K562 (cell line): ENCODE data around the gene MGAT4C. TPM values are rescaled to one million over a fixed set of nuclear protein-coding genes. Genes with fewer than 3 reads are reported as not detected.

Source experiments
- ATAC-seq: fragments of 200-7000 bp; cut with Tn5 transposase; 3 replicates; pipeline ENCODE4 v1.9.1; 2020; ENCODE audit warnings: moderate library complexity
- BruUV-seq: library from RNA; stranded (reverse); fragments of 400-500 nt; replicated peaks from 2 replicates; lab custom pipeline; 2021; lab: Mats Ljungman, UMichigan
- CTCF ChIA-PET: fragments of 300-600 bp; formaldehyde crosslinking; extraction: SDS; loops from one replicate; lab custom pipeline; 2021; ENCODE audit warnings: low intra/inter-chr PET ratio; lab: Yijun Ruan, JAX
- POLR2A ChIA-PET: fragments of 300-600, 350-650 bp; sonication (Branson Sonifier 250); formaldehyde crosslinking; extraction: SDS; loops from one replicate; lab custom pipeline; 2021; ENCODE audit warnings: antibody characterized with exemption, inconsistent platforms; lab: Yijun Ruan, JAX
- DNase-seq, 4 experiments: peaks; one replicate each; pipeline versions ENCODE4 v3.0.0 to v3.0.0-alpha.2; 2011 to 2018; ENCODE audit warnings: low spot score in 3 of 4, mixed read lengths in 3 of 4; ENCODE audit errors: extremely low read depth in 1 of 4
- FAIRE-seq: peaks from 2 replicates; lab custom pipeline; 2011; peaks lifted over from hg19 to GRCh38; lab: Jason Lieb, UNC
- H2AFZ ChIP-seq: 2 replicates; pipeline ENCODE4 v1.6.0; 2011; ENCODE audit warnings: low read depth, low read length, control low read depth, inconsistent platforms
- H3K27ac ChIP-seq: fragments of 200-600 bp; 3 replicates; pipeline ENCODE4 v1.8.0; 2011; ENCODE audit warnings: low read depth, mild to moderate bottlenecking, control low read depth, inconsistent platforms, low read length, moderate library complexity, mixed read lengths; ENCODE audit errors: extremely low read depth
- H3K27me3 ChIP-seq, 2 experiments: fragments of 300-600 bp in 1 of 2; 2 replicates in 1 of 2; 3 replicates in 1 of 2; pipeline versions ENCODE4 v1.6.0 to v1.8.0; 2011; ENCODE audit warnings: inconsistent platforms in 2 of 2, low read length in 2 of 2, mild to moderate bottlenecking in 1 of 2, mixed read lengths in 1 of 2, moderate library complexity in 1 of 2; ENCODE audit not compliant: control insufficient read depth in 2 of 2, insufficient read depth in 2 of 2
- H3K36me3 ChIP-seq: fragments of 300-600 bp; 3 replicates; pipeline ENCODE4 v1.8.0; 2011; ENCODE audit warnings: mild to moderate bottlenecking, low read length, inconsistent platforms; ENCODE audit not compliant: control insufficient read depth, insufficient read depth
- H3K4me1 ChIP-seq, 2 experiments: fragments of 200-600 bp in 1 of 2; replicated peaks in 1 of 2; 2 replicates in 1 of 2; 3 replicates in 1 of 2; pipeline versions ENCODE4 v1.5.1 to v1.8.0; 2011; ENCODE audit warnings: inconsistent platforms in 2 of 2, low read length in 2 of 2, mild to moderate bottlenecking in 1 of 2, mixed read lengths in 1 of 2, moderate library complexity in 1 of 2; ENCODE audit not compliant: control insufficient read depth in 2 of 2, insufficient read depth in 2 of 2
- H3K4me2 ChIP-seq: 2 replicates; pipeline ENCODE4 v1.6.1; 2011; ENCODE audit warnings: low read length, control low read depth, inconsistent platforms, mixed read lengths; ENCODE audit not compliant: insufficient read depth
- H3K4me3 ChIP-seq: fragments of 200-600 bp; sonication (generic), shearing (Covaris generic); 2 replicates; pipeline ENCODE4 v1.5.1; 2016; ENCODE audit warnings: control low read depth, inconsistent platforms
- H3K79me2 ChIP-seq: fragments of 200-600 bp; 3 replicates; pipeline ENCODE4 v1.8.0; 2011; ENCODE audit warnings: low read length, inconsistent platforms; ENCODE audit not compliant: control insufficient read depth, insufficient read depth
- H3K9ac ChIP-seq, 2 experiments: 2 replicates each; pipeline versions ENCODE4 v1.6.0 to v1.6.1; 2011; ENCODE audit warnings: low read depth in 2 of 2, low read length in 2 of 2, control low read depth in 1 of 2, inconsistent platforms in 1 of 2, mild to moderate bottlenecking in 1 of 2, mixed read lengths in 1 of 2; ENCODE audit not compliant: insufficient read depth in 1 of 2
- H3K9me1 ChIP-seq: one replicate; pipeline ENCODE4 v1.6.0; 2011; ENCODE audit warnings: inconsistent platforms, mild to moderate bottlenecking, low read length, moderate library complexity; ENCODE audit not compliant: control insufficient read depth, insufficient read depth
- H3K9me3 ChIP-seq: replicated peaks from 2 replicates; pipeline ENCODE4 v1.5.1; 2011; ENCODE audit warnings: low read depth, low read length, inconsistent platforms; ENCODE audit not compliant: control insufficient read depth, insufficient read depth
- H4K20me1 ChIP-seq: replicated peaks from 2 replicates; pipeline ENCODE4 v1.6.1; 2011; ENCODE audit warnings: low read length, inconsistent platforms, mixed read lengths; ENCODE audit not compliant: control insufficient read depth, insufficient read depth
- HMG20B ChIP-seq: fragments of 250-450 bp; sonication (Bioruptor Pico); IDR thresholded peaks from 2 replicates; pipeline ENCODE4 v1.5.0; 2021; ENCODE audit warnings: mild to moderate bottlenecking
- TEAD1 ChIP-seq, 2 experiments: fragments of 450-650 bp in 1 of 2; sonication (generic) in 1 of 2; formaldehyde crosslinking; IDR thresholded peaks; 2 replicates each; pipeline versions ENCODE4 v1.4.0 to v1.8.0; 2020 to 2022; ENCODE audit warnings: mild to moderate bottlenecking in 2 of 2, missing genetic modification reagents in 1 of 2
- ZFX ChIP-seq: sonication (generic); formaldehyde crosslinking; IDR thresholded peaks from 2 replicates; pipeline ENCODE4 v1.8.0; 2022; ENCODE audit warnings: mild to moderate bottlenecking, missing genetic modification reagents, moderate library complexity
- WGBS: fragments of 100-300 bp; shearing (Covaris generic); methylation state at CpG from one replicate; pipeline ENCODE4 v1.1.6; 2016; ENCODE audit warnings: low coverage, mixed read lengths; ENCODE audit not compliant: insufficient coverage; ENCODE audit errors: missing lambda C conversion rate; 5-methylcytosine and 5-hydroxymethylcytosine counted together
- in situ Hi-C: fragments of 300-500 bp; cut with MboI; formaldehyde crosslinking; loops from 4 replicates; pipeline ENCODE4 v1.15.0; 2018; ENCODE audit warnings: inconsistent platforms, mixed read lengths
- intact Hi-C: fragments of 100-400 bp; cut with micrococcal nuclease; formaldehyde crosslinking; loops from 2 replicates; pipeline ENCODE4 v1.14.2; 2022
- polyA plus RNA-seq, 8 experiments: library from polyadenylated mRNA; depleted of rRNA in 4 of 8; stranded (reverse) in 5 of 8; unstranded in 3 of 8; fragments of >200 nt; fragmentation: Nextera tagmentation in 2 of 8; fragmentation: Illumina TruSeq in 1 of 8; extraction: Ambion mirVana in 2 of 8; extraction: Trizol in 1 of 8; gene quantifications; 2 replicates each; pipeline versions ENCODE4 v1.2.1 to v1.2.3, GENCODE V29; 2011 to 2014; ENCODE audit warnings: inconsistent platforms in 1 of 8, missing spikeins in 1 of 8
- total RNA-seq, 7 experiments: library from RNA; depleted of rRNA in 6 of 7; stranded (reverse); fragments of >200 nt in 6 of 7; fragmentation: Illumina TruSeq in 2 of 7; extraction: Trizol in 2 of 7; gene quantifications; 2 replicates each; pipeline versions ENCODE4 v1.2.1 to v1.2.3, GENCODE V29; 2011 to 2021; ENCODE audit warnings: low replicate concordance in 1 of 7
- TF ChIP-seq, protein P1 (sequence below): fragments of 450-650 bp; conservative IDR thresholded peaks from 2 replicates; pipeline ENCODE4 v1.6.1; 2016; ENCODE audit warnings: missing genetic modification characterization, low read depth, mild to moderate bottlenecking, missing compliant biosample characterization, moderate library complexity
- TF ChIP-seq, protein P2 (sequence below): fragments of 450-650 bp; IDR thresholded peaks from 2 replicates; pipeline ENCODE4 v1.6.1; 2017; ENCODE audit warnings: antibody characterized with exemption
- TF ChIP-seq, protein P3 (sequence below): sonication (generic); formaldehyde crosslinking; IDR thresholded peaks from 2 replicates; pipeline ENCODE4 v1.8.1; 2023; ENCODE audit warnings: mild to moderate bottlenecking, missing genetic modification reagents
- TF ChIP-seq, protein P4 (sequence below): fragments of 200-400 bp; formaldehyde crosslinking; IDR thresholded peaks from 2 replicates; pipeline ENCODE4 v1.6.1; 2017; ENCODE audit warnings: mild to moderate bottlenecking, low read depth, low read length, moderate library complexity

MGAT4C gene
- total and polyA plus RNA-seq, 9 of the 15 experiments (the other 6 are each of a cell fraction or from before 2014, with no cell fraction given): not detected

DNA sequence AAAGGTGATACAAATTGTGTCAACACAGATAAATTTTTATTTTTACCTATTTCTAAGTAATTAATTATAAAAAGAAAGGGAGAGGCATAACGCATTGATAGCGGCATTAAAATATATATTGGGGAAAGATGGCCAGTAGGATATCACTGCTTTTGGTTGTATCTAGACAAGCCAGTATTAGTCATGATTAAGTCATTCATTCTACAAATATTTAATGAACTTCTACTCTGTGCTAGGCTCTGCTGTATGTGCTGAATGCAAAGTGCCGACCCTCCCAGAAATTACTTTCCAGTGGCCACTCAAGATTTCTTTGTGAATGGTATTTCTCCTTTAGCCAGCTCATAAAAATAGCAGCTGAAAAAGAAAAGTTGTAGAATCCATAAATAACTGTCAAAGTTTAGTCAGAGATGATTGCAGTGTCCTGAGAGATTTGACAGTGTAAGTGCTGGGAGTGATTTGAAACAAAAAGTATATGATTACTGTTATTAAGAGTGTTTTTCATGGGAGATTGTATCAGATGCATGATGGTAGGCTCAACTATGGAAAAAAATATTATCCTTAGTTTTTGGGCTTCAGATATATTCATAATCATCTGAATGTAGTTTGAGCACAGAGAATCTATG, 133.2 kb downstream of the MGAT4C start:
- H4K20me1 ChIP-seq: no peaks in the 10 kb centered on the region
- POLR2A ChIA-PET: no interaction called here
- no peak overlapping the region for H3K4me3 ChIP-seq
- BruUV-seq: no TSS peak
- H3K79me2 ChIP-seq: no peaks in the 10 kb centered on the region
- intact Hi-C loops (no loop called here), in situ Hi-C loops (no loop called here)
- H3K4me2 ChIP-seq: no peak overlapping the region
- no peaks in the 10 kb centered on the region for H3K9me1 ChIP-seq
- no peaks in the 10 kb centered on the region for H3K4me1 ChIP-seq
- no peaks in the 10 kb centered on the region for H3K36me3 ChIP-seq
- DNase-seq (no peak), ATAC-seq (no peak), FAIRE-seq (no peak)
- 3% methylated on average over 3 of the region's 3 CpGs for WGBS
- CTCF ChIA-PET: no interaction called here
- H3K27ac ChIP-seq: no peak overlapping the region
- TF ChIP-seq TEAD1 (CRISPR knock-in tag; IDR thresholded peaks at IDR 0.05) (no peak), HMG20B (CRISPR knock-in tag) (no peak), ZFX (no peak)
- TF ChIP-seq, protein P1, sequence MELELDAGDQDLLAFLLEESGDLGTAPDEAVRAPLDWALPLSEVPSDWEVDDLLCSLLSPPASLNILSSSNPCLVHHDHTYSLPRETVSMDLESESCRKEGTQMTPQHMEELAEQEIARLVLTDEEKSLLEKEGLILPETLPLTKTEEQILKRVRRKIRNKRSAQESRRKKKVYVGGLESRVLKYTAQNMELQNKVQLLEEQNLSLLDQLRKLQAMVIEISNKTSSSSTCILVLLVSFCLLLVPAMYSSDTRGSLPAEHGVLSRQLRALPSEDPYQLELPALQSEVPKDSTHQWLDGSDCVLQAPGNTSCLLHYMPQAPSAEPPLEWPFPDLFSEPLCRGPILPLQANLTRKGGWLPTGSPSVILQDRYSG (tag): no peak
- TF ChIP-seq, protein P2, sequence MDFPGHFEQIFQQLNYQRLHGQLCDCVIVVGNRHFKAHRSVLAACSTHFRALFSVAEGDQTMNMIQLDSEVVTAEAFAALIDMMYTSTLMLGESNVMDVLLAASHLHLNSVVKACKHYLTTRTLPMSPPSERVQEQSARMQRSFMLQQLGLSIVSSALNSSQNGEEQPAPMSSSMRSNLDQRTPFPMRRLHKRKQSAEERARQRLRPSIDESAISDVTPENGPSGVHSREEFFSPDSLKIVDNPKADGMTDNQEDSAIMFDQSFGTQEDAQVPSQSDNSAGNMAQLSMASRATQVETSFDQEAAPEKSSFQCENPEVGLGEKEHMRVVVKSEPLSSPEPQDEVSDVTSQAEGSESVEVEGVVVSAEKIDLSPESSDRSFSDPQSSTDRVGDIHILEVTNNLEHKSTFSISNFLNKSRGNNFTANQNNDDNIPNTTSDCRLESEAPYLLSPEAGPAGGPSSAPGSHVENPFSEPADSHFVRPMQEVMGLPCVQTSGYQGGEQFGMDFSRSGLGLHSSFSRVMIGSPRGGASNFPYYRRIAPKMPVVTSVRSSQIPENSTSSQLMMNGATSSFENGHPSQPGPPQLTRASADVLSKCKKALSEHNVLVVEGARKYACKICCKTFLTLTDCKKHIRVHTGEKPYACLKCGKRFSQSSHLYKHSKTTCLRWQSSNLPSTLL: no peak
- TF ChIP-seq, protein P3, sequence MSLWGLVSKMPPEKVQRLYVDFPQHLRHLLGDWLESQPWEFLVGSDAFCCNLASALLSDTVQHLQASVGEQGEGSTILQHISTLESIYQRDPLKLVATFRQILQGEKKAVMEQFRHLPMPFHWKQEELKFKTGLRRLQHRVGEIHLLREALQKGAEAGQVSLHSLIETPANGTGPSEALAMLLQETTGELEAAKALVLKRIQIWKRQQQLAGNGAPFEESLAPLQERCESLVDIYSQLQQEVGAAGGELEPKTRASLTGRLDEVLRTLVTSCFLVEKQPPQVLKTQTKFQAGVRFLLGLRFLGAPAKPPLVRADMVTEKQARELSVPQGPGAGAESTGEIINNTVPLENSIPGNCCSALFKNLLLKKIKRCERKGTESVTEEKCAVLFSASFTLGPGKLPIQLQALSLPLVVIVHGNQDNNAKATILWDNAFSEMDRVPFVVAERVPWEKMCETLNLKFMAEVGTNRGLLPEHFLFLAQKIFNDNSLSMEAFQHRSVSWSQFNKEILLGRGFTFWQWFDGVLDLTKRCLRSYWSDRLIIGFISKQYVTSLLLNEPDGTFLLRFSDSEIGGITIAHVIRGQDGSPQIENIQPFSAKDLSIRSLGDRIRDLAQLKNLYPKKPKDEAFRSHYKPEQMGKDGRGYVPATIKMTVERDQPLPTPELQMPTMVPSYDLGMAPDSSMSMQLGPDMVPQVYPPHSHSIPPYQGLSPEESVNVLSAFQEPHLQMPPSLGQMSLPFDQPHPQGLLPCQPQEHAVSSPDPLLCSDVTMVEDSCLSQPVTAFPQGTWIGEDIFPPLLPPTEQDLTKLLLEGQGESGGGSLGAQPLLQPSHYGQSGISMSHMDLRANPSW (CRISPR knock-in tag): no peak
- TF ChIP-seq, protein P4, sequence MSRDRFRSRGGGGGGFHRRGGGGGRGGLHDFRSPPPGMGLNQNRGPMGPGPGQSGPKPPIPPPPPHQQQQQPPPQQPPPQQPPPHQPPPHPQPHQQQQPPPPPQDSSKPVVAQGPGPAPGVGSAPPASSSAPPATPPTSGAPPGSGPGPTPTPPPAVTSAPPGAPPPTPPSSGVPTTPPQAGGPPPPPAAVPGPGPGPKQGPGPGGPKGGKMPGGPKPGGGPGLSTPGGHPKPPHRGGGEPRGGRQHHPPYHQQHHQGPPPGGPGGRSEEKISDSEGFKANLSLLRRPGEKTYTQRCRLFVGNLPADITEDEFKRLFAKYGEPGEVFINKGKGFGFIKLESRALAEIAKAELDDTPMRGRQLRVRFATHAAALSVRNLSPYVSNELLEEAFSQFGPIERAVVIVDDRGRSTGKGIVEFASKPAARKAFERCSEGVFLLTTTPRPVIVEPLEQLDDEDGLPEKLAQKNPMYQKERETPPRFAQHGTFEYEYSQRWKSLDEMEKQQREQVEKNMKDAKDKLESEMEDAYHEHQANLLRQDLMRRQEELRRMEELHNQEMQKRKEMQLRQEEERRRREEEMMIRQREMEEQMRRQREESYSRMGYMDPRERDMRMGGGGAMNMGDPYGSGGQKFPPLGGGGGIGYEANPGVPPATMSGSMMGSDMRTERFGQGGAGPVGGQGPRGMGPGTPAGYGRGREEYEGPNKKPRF: no peak
- no peak overlapping the region for H2AFZ ChIP-seq
- H3K9me3 ChIP-seq: no peaks in the 10 kb centered on the region
- H3K27me3 ChIP-seq: no peaks in the 10 kb centered on the region
- no peak overlapping the region for H3K9ac ChIP-seq
